ENCODE data around the gene FXYD2. TPM values are rescaled to one million over a fixed set of nuclear protein-coding genes. Genes with fewer than 3 reads are reported as not detected.

The FXYD2 gene
- total and polyA plus RNA-seq, 10 of the 15 experiments (the other 5 are each of a cell fraction or from before 2014, with no cell fraction given): 1.2 to 4.5 (median 2.4) TPM

DNA sequence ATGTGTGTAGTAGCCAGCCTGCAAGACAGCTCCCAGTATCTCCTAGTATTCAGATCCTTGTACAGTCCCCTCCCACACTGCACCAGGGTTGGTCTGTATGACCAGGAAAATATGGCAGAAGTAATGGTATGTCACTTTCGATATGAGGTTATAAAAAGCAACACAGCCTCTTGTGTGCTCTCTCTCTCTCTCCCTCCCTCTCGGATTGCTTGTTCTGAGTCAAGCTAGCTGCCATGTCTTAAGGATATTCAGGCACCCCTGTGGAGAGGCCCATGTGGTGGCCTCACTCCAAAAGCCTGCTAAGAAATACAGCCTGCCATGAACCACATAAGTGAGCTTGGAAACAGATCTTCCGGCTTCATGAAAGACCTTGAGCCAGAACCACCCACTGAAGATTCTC lies 26.6 kb upstream of the FXYD2 start (continued):
- TF ChIP-seq USF2 (IDR thresholded peaks at IDR 0.05; ENCODE audit: borderline replicate concordance, low read depth, low read length): no peak
- TF ChIP-seq TCF12 (IDR thresholded peaks at IDR 0.05; ENCODE audit: low read depth, low read length): no peak
- no peak for TF ChIP-seq RAD21 (IDR thresholded peaks at IDR 0.05; ENCODE audit: insufficient read depth, low read depth, low read length)
- no peak for TF ChIP-seq EZH2 (IDR thresholded peaks at IDR 0.05; ENCODE audit: borderline replicate concordance, control insufficient read depth, low read depth, low read length)
- no peak for TF ChIP-seq IRF4 (IDR thresholded peaks at IDR 0.05; ENCODE audit: low read depth, low read length)

GRCh38 chr11:117849781-117850414 lies 25.4 kb upstream of the FXYD2 start:
- DNase-seq (ENCODE audit: low read depth, low spot score) (no peak), FAIRE-seq (no peak), ATAC-seq (no peak)
- TF ChIP-seq NBN (IDR thresholded peaks at IDR 0.05): no peak
- TF ChIP-seq CEBPB (IDR thresholded peaks at IDR 0.05; ENCODE audit: borderline replicate concordance in 1 of 2, low read depth in 2 of 2, low read length in 2 of 2): no peak
- CTCF ChIA-PET: interaction anchor here (1.0 to 3.4 kb wide), 5 partner anchors 96 to 322 kb away, joined by 3 to 17 read pairs (median 11); no protein-coding TSS in a partner anchor
- Histone ChIP-seq H3K4me2 (ENCODE audit: control insufficient read depth, insufficient read depth) (no peak overlapping the region), H3K9ac (ENCODE audit: control insufficient read depth, insufficient read depth, low read length) (no peak overlapping the region), H3K36me3 (ENCODE audit: control insufficient read depth in 2 of 2, insufficient read depth in 2 of 2, low read length in 1 of 2) (no peaks in the 10 kb centered on the region), H3K27me3 (replicated peaks in 1 of 2; ENCODE audit: control insufficient read depth in 2 of 2, insufficient read depth in 2 of 2, low read length in 1 of 2) (no peaks in the 10 kb centered on the region; a peak in 2 of 4 replicates), H3K27ac (ENCODE audit: control insufficient read depth, insufficient read depth) (no peak overlapping the region), H2AFZ (ENCODE audit: control insufficient read depth, low read depth, low read length) (no peak overlapping the region), H3K9me3 (replicated peaks; ENCODE audit: control insufficient read depth, insufficient read depth, low read length) (peaks cover 2% of the 10 kb centered on the region; the same call in 2 of the 3 replicates), H4K20me1 (ENCODE audit: control insufficient read depth, insufficient read depth) (no peaks in the 10 kb centered on the region), H3K4me3 (no peak overlapping the region), H3K79me2 (ENCODE audit: control insufficient read depth, insufficient read depth, low read length) (no peaks in the 10 kb centered on the region), H3K4me1 (ENCODE audit: control insufficient read depth, insufficient read depth, low read length) (no peaks in the 10 kb centered on the region)
- RAD21 ChIA-PET (ENCODE audit: unreplicated experiment): no interaction called here
- in situ Hi-C loops (cut with MboI): no loop called here
- no TSS peak for BruUV-seq (replicated peaks)
- POLR2A ChIA-PET: interaction anchor here (0.6 kb wide), 1 partner anchor 19 kb away, joined by 5 read pairs; no protein-coding TSS in a partner anchor
- SMC1A ChIA-PET (ENCODE audit: uncharacterized antibody, unreplicated experiment): interaction anchor here (0.7 to 2.8 kb wide), 2 partner anchors 97 to 429 kb away, joined by 3 to 11 read pairs; no protein-coding TSS in a partner anchor
- intact Hi-C loops (cut with micrococcal nuclease; ENCODE audit: unreplicated experiment): no loop called here
- WGBS (ENCODE audit: insufficient coverage, insufficient replicate concordance, low lambda C conversion rate, missing lambda C conversion rate): 63% methylated on average over 6 of the region's 6 CpGs
